Lower leg skin (tissue), 4 donors: ENCODE results near the gene HIP1R. TPM values are rescaled to one million over a fixed set of nuclear protein-coding genes. Genes with fewer than 3 reads are reported as not detected.

Source experiments
- DNase-seq, 2 donors: peaks; one replicate each; pipeline ENCODE4 v3.0.0-alpha.2; 2019; ENCODE audit warnings: low spot score in 2 of 2
- H3K4me3 ChIP-seq: fragments of 200-600 bp; sonication (generic); 2 replicates; pipeline ENCODE4 v1.5.1; 2017; ENCODE audit warnings: mild to moderate bottlenecking, low read depth; ENCODE audit not compliant: poor library complexity, severe bottlenecking
- CTCF ChIP-seq, 3 donors: fragments of 450-650 bp; IDR thresholded peaks; one replicate each; pipeline ENCODE4 v1.5.1; 2016; ENCODE audit warnings: antibody characterized with exemption in 3 of 3, mild to moderate bottlenecking in 3 of 3, moderate library complexity in 2 of 3
- POLR2A ChIP-seq, 2 donors: fragments of 450-650 bp; IDR thresholded peaks; one replicate each; pipeline ENCODE4 v1.6.1; 2016 to 2017; ENCODE audit warnings: antibody characterized with exemption in 2 of 2, mild to moderate bottlenecking in 1 of 2, moderate library complexity in 1 of 2
- WGBS, 2 donors: methylation state at CpG; one replicate each; pipeline ENCODE4 v1.1.5; 2018; 5-methylcytosine and 5-hydroxymethylcytosine counted together
- intact Hi-C: fragments of 100-400 bp; cut with DNase I; formaldehyde crosslinking; loops from one replicate; pipeline ENCODE4 v1.15.0; 2023; ENCODE audit warnings: low total_unique reads
- total RNA-seq, 4 donors: library from RNA; depleted of rRNA; stranded (reverse); fragments of >200 nt; gene quantifications; one replicate each; pipeline ENCODE4 v1.1.0, GENCODE V29; 2016

Gene HIP1R, protein sequence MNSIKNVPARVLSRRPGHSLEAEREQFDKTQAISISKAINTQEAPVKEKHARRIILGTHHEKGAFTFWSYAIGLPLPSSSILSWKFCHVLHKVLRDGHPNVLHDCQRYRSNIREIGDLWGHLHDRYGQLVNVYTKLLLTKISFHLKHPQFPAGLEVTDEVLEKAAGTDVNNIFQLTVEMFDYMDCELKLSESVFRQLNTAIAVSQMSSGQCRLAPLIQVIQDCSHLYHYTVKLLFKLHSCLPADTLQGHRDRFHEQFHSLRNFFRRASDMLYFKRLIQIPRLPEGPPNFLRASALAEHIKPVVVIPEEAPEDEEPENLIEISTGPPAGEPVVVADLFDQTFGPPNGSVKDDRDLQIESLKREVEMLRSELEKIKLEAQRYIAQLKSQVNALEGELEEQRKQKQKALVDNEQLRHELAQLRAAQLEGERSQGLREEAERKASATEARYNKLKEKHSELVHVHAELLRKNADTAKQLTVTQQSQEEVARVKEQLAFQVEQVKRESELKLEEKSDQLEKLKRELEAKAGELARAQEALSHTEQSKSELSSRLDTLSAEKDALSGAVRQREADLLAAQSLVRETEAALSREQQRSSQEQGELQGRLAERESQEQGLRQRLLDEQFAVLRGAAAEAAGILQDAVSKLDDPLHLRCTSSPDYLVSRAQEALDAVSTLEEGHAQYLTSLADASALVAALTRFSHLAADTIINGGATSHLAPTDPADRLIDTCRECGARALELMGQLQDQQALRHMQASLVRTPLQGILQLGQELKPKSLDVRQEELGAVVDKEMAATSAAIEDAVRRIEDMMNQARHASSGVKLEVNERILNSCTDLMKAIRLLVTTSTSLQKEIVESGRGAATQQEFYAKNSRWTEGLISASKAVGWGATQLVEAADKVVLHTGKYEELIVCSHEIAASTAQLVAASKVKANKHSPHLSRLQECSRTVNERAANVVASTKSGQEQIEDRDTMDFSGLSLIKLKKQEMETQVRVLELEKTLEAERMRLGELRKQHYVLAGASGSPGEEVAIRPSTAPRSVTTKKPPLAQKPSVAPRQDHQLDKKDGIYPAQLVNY
- total RNA-seq = 100 to 1,000 TPM; 188 to 342 (median 248) TPM

GRCh38 chr12:122834921-122835749 is at the start of gene HIP1R:
TSS of gene HIP1R (plus strand) at chr12:122835457. CDS start at chr12:122835551, 94 bp downstream.
- DNase-seq = peak; percentile 21 to 88
- peak within 1 kb of the TSS; percentile 53 for H3K4me3 ChIP-seq
- 1 to 2% methylated on average over 21 to 52 of the region's 85 CpGs for WGBS, 2 donors
- TF ChIP-seq CTCF (IDR thresholded peaks at IDR 0.05) = no peak
- no peak for TF ChIP-seq POLR2A (IDR thresholded peaks at IDR 0.05)
- intact Hi-C loops = no loop called here

GRCh38 chr12:122785503-122785902 is 49.8 kb upstream of the HIP1R start:
- TF ChIP-seq CTCF (IDR thresholded peaks at IDR 0.05) (no peak), POLR2A (IDR thresholded peaks at IDR 0.05) (no peak)
- intact Hi-C loops = no loop called here
- H3K4me3 ChIP-seq = no peak overlapping the region
- DNase-seq = no peak
- WGBS, 2 donors = 86 to 87% methylated on average over 7 of the region's 7 CpGs

DNA sequence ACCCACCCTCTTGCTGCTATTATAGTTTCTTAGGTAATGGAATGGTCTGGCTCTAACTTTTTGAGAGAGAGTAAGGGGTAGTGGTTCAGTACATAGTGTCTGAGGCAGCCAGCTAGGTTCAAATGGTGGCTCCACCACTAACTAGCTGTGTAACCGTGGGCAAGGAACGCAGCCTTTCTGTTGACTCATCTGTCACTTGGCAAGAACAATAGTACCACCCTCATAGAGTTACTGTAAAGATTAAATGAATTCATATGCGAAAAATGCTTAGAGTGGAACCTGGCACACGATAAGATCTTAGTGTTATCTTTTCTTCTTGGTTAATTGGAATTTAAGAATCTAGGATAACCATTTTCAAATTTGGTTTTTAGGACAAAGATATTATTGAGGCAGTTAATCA is 46.9 kb upstream of the HIP1R start:
- intact Hi-C loops = no loop called here
- H3K4me3 ChIP-seq = no peak overlapping the region
- 39 to 51% methylated on average over 4 of the region's 4 CpGs for WGBS, 2 donors
- DNase-seq = no peak
- TF ChIP-seq CTCF (IDR thresholded peaks at IDR 0.05) (no peak), POLR2A (IDR thresholded peaks at IDR 0.05) (no peak)

DNA sequence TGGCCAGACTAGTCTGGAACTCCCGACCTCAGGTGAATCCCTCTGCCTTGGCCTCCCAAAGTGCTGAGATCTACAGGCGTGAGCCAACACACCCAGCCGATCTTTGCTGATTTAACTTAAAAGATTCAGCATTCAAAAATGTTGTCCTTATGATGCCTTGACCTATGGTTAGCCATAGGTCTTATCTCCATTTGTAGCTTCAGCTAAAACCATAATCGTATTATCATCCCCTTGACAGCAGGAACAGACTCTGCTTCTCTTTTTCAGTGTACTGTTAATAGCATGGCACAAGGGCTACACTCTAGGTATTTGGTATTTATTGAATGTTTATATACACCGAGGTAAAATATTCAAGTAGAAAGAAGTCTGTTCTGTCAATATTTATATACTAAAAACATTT is 45.6 kb upstream of the HIP1R start:
- H3K4me3 ChIP-seq = no peak overlapping the region
- WGBS, 2 donors = 88 to 91% methylated on average over 5 of the region's 5 CpGs
- TF ChIP-seq CTCF (IDR thresholded peaks at IDR 0.05) (no peak), POLR2A (IDR thresholded peaks at IDR 0.05) (no peak)
- intact Hi-C loops = loop anchor here (5.0 kb wide), 1 partner anchor 168 kb away; no protein-coding TSS in a partner anchor
- DNase-seq = no peak
